DMS 273 (cell line): Measurements from ENCODE around the gene SSU72.
A peak's percentile ranks its signal among the peaks of the same experiment; 100 is the strongest.
"Not testable (repeated sequence)": the region's sequence is repeated elsewhere in the genome, so short reads cannot be mapped to it uniquely, and the experiment has no call there.

Experiments used
- DNase-seq: peaks from one replicate; lab custom pipeline; 2025; ENCODE audit not compliant: unreplicated experiment; lab: John Stamatoyannopoulos, UW

The SSU72 gene

GRCh38 chr1:1596493-1597274, 22.0 kb upstream of the SSU72 start:
- DNase-seq = no peak

GRCh38 chr1:1595341-1595740, 20.7 kb upstream of the SSU72 start:
- DNase-seq = not testable (repeated sequence)

- peak; percentile 78 for DNase-seq
Measured at GRCh38 chr1:1594602-1595260, 20.1 kb upstream of the SSU72 start.

GRCh38 chr1:1593834-1594601, 19.4 kb upstream of the SSU72 start:
- no peak for DNase-seq

- DNase-seq = peak; percentile 38
Measured at GRCh38 chr1:1591452-1591851, 16.8 kb upstream of the SSU72 start.

GRCh38 chr1:1583347-1584010, 8.8 kb upstream of the SSU72 start:
- no peak for DNase-seq

- no peak for DNase-seq
Measured at GRCh38 chr1:1582585-1583346, 8.1 kb upstream of the SSU72 start.

GRCh38 chr1:1578371-1578940, 3.8 kb upstream of the SSU72 start:
- no peak for DNase-seq

GRCh38 chr1:1577367-1578011, 2.8 kb upstream of the SSU72 start:
- peak; percentile 53 for DNase-seq

GRCh38 chr1:1573843-1574720, 581 bp downstream of the SSU72 start:
- peak; percentile 94 for DNase-seq

- no peak for DNase-seq
Measured at GRCh38 chr1:1569341-1569740, 5.3 kb downstream of the SSU72 start.

- no peak for DNase-seq
Measured at GRCh38 chr1:1567891-1568291, 6.8 kb downstream of the SSU72 start.

GRCh38 chr1:1567152-1567875, 7.3 kb downstream of the SSU72 start:
- DNase-seq = no peak

- DNase-seq = no peak
Measured at GRCh38 chr1:1565340-1565739, 9.3 kb downstream of the SSU72 start.

GRCh38 chr1:1564268-1564667, 10.4 kb downstream of the SSU72 start:
- DNase-seq = peak; percentile 53

GRCh38 chr1:1563688-1564087, 11.0 kb downstream of the SSU72 start:
- DNase-seq = no peak

- peak; percentile 94 for DNase-seq
Measured at GRCh38 chr1:1562556-1563195, 12.0 kb downstream of the SSU72 start.
